ENCODE results near the gene HTR2B.
"Not testable (repeated sequence)": the region's sequence is repeated elsewhere in the genome, so short reads cannot be mapped to it uniquely, and the experiment has no call there.

Gene HTR2B

DNA sequence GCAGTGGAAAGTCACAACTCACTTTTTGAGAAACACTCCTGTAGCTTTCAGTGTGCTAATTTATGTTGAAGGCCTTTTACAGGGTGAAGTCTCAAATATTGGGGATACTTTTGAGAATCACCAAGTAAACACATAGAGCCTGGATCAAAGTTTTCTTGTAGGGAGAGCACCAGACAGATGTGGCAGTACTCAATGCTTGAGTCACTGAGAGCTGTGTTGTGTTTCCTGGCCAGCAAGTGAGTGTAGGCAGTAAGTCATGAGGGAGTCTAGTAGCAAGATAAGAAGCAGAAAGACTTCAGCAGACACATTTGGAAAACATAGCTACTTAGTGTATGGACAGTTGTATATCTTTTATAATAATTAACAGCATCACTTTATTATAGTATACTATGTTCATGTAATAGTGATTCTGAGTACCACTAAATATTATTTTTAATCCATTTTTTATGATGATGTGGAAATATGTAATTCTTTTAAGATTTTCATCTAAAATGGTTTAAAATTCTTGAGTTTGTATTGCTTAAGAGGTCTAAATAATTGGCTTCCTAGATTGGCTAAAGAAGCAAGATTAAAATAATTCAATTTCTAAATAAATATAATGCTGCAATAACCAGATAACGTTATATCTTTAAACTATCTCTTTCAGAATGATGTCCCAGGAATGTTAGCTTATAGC is 55.3 kb downstream of the HTR2B start:
- DNase-seq, result no peak

DNA sequence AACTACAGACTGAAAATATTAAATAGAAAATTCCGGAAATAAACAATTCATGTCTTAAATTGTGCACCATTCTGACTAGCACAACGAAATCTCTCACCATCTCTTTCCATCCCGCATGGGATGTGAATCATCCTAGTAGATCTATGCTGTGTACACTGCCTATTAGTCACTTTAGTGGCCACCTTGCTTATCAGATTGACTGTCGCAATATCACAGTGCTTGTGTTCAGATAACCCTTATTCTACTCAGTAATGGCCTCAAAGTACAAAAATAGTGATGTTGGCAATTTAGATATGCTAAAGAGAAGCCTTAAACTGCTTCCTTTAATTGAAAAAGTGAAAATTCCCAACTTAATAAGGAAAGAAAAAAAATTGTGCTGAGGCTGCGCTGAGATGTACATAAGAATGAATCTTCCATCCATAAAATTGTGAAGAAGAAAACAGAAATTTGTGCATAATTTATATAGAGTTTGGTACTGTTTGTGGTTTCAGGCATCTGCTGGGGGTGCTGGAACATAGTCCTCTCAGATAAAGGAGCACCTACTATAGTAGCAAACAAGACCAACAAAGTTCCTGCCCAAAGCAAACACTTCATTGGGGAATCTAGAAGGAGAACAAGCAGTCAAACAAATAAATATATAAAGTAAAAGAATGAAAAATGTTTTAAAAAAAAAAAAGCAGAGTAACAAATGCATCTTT is 56.2 kb downstream of the HTR2B start:
- DNase-seq, result no peak

DNA sequence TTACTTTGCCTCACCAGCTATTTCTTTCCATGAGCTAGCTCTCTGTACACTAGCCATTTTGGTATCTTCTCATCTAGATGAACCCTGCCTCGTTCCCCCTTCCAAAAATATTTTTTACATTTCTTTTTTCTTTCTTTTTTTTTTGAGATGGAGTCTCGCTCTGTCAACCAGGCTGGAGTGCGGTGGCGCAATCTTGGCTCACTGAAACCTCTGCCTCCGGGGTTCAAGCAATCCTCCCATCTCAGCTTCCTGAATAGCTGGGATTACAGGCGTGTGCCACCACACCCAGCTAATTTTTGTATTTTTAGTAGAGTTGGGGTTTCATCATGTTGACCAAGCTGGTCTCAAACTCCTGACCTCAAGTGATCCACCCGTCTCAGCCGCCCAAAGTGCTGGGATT is 57.3 kb downstream of the HTR2B start:
- not testable (repeated sequence) for DNase-seq

DNA sequence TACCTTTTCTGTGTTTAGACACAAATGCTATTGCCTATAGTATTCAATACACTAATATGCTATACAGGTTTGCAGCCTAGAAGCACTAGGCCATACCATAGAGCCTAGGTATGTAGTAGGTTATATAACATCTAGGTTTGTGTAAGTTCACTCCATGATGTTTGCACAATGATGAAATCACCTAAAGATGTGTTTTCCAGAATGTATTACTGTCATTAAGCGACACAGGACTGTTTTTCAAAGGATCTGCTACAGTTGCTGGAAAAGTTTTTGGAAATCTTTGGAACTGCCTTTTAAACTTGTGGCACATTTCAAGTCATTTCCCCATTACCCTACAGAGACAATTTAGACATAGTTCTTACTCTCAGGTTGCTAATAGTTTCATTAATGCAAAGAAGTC is 58.9 kb downstream of the HTR2B start:
- no peak for DNase-seq

DNA sequence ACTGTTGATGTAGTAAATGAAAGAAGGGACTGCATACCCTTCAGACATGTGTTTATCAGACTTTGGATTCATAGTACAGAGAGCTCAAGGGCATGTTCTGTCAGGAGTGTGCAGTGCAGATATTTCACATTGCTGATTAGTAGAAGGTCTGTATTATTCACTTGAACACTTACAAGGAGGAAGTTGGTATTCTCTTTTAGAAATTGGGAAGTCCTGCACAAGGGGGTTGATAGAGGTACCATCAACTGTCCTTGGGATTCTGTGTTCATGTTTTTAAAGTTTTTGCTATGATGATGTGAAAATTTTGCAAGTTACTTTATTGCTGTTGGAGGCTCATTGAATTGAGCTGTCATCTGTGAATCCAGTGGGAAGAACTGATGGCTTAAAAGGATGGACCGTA is 61.5 kb downstream of the HTR2B start:
- no peak for DNase-seq

DNA sequence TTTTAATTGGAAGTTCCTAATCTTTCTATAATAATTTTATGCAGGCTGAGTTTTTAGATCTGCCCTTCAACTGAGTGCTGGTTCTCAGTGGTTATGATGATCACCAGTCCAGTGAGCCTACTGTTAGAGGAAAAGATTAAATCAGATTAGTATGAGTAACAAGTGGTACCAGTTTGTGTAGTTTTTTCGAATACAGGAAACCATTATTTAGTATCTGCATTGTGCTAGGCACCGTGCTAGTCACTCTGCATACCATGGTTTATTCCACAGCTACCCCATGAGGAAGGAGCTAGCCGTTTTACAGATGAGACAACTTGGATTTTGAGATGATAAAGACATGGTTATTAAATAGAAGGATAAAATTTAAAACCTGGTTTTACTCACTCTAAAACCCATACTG is 62.1 kb downstream of the HTR2B start:
- DNase-seq, result no peak

DNA sequence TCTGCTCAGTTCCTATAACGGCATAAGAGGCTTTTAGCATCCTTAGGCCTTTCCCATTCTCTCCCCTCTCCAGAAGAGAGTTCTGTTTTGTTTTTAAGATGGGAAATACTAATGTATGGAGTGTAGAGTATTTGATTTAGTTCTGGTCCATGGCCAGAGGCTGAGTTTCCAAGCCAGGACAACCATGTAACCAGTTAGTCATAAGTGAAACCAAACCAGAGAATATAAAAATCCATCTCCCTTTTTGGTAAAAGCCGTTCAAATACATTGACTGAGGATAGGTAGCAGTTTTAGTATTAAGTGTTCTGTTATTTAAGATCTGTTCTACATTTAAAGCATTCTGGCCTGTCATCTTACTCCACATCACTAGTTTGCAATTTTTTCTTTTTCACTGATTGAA is 65.1 kb downstream of the HTR2B start:
- DNase-seq, result no peak

DNA sequence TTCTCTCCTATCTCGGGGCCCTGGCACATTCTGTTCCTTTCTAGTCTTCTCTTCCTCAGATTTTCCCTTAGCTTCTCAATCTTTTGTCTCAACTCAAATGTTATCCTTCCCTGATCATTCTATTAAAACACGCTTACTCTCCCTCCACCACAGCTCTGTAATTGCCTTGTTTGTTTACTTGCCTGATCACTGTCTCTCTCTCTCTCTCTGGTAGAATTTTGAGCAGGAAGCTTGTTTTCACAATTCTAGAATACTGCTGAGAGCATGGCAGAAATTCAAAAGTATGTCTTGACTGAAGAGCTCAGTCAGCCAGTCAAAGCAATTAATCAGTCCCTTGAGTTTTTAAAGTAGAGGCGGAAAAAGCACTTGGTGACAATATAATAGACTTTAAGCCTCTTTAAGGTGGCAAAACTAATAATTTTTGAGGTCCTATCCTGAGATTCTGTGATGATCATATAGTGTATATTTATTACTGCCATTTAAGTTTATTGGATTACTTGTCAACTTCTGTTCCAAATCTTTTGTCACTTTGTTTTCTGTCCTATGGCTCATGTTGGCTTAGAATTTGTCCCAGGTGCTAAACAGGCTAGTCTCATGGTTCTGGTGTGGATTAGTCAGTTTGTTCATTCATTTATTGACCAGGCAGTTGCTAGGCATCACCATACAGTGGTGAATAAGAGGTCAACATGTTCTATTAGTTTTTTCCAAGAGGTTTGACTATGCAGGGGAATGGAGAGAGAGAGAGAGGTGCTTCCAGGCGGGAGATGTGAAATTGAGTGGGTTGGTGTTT is 65.9 kb downstream of the HTR2B start:
- DNase-seq, result no peak

Measured in NCI-H1436 treated with DMSO at 0.1 percent for 48 hours (cell line).